Neural crest cell (in vitro differentiated cells): ENCODE data around the gene TCERG1L. TPM values are rescaled to one million over a fixed set of nuclear protein-coding genes. Genes with fewer than 3 reads are reported as not detected.

Source experiments
- DNase-seq: peaks from one replicate; pipeline ENCODE4 v3.0.0; 2021; ENCODE audit warnings: low read depth, mixed read lengths, low spot score
- H3K27ac Mint-ChIP-seq: one replicate; pipeline ENCODE4 v1.8.0; 2021; ENCODE audit warnings: mild to moderate bottlenecking, mixed read lengths; ENCODE audit not compliant: unreplicated experiment
- H3K27me3 Mint-ChIP-seq: 2 replicates; pipeline ENCODE4 v1.8.0; 2021; ENCODE audit warnings: low read depth, mild to moderate bottlenecking, mixed read lengths
- H3K36me3 Mint-ChIP-seq: 2 replicates; pipeline ENCODE4 v1.8.0; 2021; ENCODE audit warnings: low read depth, mild to moderate bottlenecking, mixed read lengths
- H3K4me1 Mint-ChIP-seq: 2 replicates; pipeline ENCODE4 v1.8.0; 2021; ENCODE audit warnings: mixed read lengths
- H3K4me3 Mint-ChIP-seq: one replicate; pipeline ENCODE4 v1.8.0; 2021; ENCODE audit warnings: mild to moderate bottlenecking, mixed read lengths
- H3K9me3 Mint-ChIP-seq: 2 replicates; pipeline ENCODE4 v1.8.0; 2021; ENCODE audit warnings: mixed read lengths
- total RNA-seq: library from RNA; stranded (reverse); gene quantifications from 2 replicates; pipeline ENCODE4 v1.2.1, GENCODE V29; 2021
- TF ChIP-seq, protein P1 (sequence below): fragments of 200-600 bp; sonication (generic); conservative IDR thresholded peaks from 2 replicates; pipeline ENCODE4 v1.5.0; 2021; ENCODE audit warnings: antibody characterized with exemption, mild to moderate bottlenecking

The TCERG1L gene
- total RNA-seq, 1 donor from 2014 or later: 0.96 TPM

DNA sequence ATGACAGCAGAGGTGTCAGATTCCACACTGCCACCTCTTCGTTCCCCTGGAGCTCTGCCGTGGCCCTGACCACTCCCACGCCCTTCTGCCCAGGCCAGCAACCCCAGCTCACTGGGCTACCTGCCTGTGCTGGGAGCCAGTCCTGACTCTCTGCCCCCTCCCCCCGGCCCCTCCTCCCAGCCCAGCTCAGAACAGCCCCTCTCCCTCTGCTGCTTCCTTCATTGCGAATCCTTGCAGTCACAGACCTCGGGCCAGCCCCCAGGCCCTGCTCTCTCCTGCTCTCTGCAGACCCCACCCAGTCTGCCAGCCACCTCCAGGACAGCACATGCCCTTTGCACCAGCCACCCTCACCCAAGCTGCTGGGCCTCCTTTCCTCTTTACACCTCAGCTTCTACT lies 60.4 kb downstream of the TCERG1L start:
- Mint-ChIP-seq H3K27ac (no peak overlapping the region), H3K4me1 (peaks cover 14% of the 10 kb centered on the region), H3K27me3 (peaks cover 15% of the 10 kb centered on the region), H3K9me3 (no peaks in the 10 kb centered on the region), H3K4me3 (no peak overlapping the region), H3K36me3 (no peaks in the 10 kb centered on the region)
- TF ChIP-seq, protein P1, sequence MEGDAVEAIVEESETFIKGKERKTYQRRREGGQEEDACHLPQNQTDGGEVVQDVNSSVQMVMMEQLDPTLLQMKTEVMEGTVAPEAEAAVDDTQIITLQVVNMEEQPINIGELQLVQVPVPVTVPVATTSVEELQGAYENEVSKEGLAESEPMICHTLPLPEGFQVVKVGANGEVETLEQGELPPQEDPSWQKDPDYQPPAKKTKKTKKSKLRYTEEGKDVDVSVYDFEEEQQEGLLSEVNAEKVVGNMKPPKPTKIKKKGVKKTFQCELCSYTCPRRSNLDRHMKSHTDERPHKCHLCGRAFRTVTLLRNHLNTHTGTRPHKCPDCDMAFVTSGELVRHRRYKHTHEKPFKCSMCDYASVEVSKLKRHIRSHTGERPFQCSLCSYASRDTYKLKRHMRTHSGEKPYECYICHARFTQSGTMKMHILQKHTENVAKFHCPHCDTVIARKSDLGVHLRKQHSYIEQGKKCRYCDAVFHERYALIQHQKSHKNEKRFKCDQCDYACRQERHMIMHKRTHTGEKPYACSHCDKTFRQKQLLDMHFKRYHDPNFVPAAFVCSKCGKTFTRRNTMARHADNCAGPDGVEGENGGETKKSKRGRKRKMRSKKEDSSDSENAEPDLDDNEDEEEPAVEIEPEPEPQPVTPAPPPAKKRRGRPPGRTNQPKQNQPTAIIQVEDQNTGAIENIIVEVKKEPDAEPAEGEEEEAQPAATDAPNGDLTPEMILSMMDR: no peak
- no peak for DNase-seq

DNA sequence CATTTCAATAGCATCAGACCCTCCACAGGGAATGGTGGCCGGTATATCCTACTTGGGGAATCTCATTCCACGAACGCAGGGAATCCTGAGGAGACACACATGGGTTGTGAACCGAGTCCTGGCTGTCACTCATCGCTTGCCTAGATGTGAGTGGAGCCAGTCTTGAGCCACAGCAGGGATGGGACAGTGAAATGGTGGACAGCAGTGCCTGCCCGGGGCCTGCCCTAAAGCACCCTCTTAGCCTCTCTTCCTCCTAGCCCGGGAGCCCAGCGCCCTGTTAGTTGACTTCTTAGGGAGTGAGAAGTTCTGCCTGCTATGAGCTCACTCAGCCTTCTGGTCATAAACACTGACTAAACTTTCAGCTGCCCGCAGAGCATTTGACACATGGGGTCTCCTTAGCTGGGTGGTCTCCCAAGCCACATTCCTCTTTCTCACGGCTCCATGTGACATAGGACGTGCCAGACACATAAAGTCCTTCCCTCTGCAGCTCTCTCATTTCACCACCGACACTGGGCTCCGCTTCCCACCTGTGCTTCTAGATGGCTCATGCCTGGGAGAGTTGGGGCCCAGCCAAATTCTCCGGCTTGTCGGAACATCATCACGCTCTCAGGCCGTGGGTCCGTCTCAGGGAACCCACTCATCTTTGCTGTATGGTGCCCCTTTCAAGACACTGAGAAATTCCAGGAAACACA lies 60.9 kb downstream of the TCERG1L start:
- Mint-ChIP-seq H3K27me3 (peaks cover 15% of the 10 kb centered on the region), H3K4me1 (peaks cover 14% of the 10 kb centered on the region), H3K4me3 (no peak overlapping the region), H3K27ac (no peak overlapping the region), H3K9me3 (no peaks in the 10 kb centered on the region), H3K36me3 (no peaks in the 10 kb centered on the region)
- no peak for DNase-seq
- TF ChIP-seq, protein P1: no peak

DNA sequence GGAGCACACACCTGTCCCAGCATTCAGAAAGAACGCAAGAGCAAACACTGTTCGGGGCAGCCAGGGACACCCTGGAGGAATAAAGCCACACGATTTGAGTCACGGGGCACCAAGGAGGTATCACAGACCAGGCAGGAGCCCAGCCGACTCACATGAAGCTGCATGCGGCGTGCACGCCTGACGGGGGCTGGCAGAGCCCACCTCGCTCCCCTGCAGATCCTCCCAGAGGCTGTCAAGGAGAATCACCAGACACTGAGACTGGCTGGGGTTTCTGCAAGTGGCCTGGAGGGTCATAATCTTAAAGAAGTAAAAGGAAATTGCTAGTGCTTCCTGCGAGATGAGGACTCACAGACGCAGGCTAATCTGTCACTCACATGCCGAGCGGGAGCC lies 61.6 kb downstream of the TCERG1L start:
- Mint-ChIP-seq H3K4me1 (peaks cover 14% of the 10 kb centered on the region), H3K36me3 (no peaks in the 10 kb centered on the region), H3K9me3 (no peaks in the 10 kb centered on the region), H3K27ac (no peak overlapping the region), H3K4me3 (no peak overlapping the region), H3K27me3 (peaks cover 12% of the 10 kb centered on the region)
- no peak for DNase-seq
- TF ChIP-seq, protein P1: no peak

DNA sequence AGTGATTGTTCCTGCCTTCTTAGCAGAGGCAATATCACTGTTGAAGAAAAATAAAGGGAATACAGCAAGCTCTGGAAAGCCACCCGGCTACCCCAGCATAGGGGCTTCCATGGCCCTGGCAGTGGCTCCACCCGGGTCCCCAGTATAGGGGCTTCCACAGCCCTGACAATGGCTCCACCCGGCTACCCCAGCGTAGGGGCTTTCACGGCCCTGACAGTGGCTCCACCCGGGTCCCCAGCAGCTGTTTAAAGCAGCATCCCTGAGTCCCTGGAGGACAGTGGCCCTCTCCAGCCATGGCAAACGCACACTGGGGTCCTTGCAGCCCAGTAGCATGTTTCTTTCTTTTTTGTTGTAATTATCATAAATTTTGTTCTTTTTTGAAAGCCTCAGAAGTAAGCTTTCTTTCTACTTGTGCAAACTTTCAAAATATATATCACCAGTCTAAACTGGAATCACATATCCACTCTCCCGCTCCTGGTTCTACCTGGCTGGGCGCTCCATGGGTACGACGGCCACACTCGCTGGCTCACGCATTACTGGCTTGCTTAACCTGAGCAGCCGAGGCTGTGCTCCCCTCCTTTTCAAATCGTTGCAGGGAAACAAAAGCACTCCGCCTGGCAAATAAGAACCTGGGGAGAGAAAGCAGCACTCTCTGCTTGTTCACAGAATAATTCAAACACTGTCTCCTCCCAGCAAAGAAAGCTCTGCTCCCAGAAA lies 62.1 kb downstream of the TCERG1L start:
- TF ChIP-seq, protein P1: no peak
- Mint-ChIP-seq H3K36me3 (no peaks in the 10 kb centered on the region), H3K4me1 (peaks cover 14% of the 10 kb centered on the region), H3K27me3 (peaks cover 10% of the 10 kb centered on the region), H3K4me3 (no peak overlapping the region), H3K27ac (no peak overlapping the region), H3K9me3 (no peaks in the 10 kb centered on the region)
- DNase-seq: no peak

DNA sequence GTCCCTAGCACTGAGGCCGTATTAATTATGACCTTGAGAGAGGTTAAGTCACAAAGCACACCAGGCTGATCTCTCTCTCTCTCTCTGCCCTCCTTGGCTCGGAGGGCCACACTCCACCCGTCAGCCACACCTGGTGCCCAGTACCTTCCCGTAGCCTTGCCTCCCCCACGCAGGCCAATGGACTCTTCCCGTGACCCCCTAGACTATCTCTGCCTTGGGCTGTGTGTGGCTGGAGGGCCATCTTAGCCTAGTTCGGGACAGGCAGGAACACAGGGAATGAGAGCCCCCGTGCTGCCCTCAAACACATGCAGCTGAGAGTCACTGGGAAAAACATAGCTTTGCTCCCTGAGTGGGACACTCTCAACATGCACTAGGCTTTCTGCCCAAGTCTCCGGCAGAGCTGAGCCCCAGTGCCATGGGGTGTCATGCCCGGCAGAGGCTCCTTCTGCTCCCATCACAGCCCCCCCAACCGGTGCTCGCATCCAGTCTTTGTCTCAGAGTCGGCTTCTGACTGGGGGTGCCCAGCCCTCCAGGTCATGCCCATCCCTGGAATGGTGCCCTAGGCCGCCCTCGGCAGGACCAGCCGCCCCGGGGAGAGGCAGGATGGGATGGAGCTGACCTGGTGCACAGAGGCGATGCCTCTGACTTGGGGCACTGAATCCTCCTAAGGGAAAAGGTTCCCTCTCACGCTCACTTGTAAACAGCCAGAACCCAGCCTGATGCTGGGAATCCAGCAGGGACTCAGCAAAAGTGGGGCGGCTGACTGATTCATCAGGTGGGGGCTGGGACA lies 63.0 kb downstream of the TCERG1L start:
- no peak overlapping the region for H3K4me3 Mint-ChIP-seq
- peaks cover 14% of the 10 kb centered on the region for H3K4me1 Mint-ChIP-seq
- peaks cover 10% of the 10 kb centered on the region for H3K27me3 Mint-ChIP-seq
- H3K36me3 Mint-ChIP-seq: no peaks in the 10 kb centered on the region
- TF ChIP-seq, protein P1: no peak
- no peak overlapping the region for H3K27ac Mint-ChIP-seq
- H3K9me3 Mint-ChIP-seq: no peaks in the 10 kb centered on the region
- no peak for DNase-seq
